ENCODE measurements around the gene CDC42. TPM values are rescaled to one million over a fixed set of nuclear protein-coding genes. Genes with fewer than 3 reads are reported as not detected.

The CDC42 gene
- polyA plus RNA-seq, 3 donors: 210 to 731 (median 606) TPM

DNA sequence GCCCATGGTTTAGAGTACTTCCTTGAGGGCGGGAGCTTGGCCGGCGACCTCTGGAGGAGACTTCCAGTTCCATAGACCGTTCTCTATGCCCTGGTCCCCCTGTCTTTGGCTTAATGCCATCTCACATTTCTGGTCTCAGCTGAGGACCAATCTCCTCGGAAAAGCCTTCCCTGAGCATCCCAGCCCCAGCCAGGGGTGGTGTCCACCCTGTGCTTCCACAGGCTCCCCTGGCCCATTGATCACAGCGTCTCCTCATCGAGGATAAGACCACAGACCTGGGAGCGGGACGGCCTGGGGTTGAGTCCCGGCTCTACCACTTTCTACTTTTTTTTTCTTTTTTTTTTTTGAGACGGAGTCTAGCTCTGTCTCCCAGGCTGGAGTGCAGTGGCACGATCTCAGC, 75.9 kb downstream of the CDC42 start:
- H3K27me3 ChIP-seq (ENCODE audit: control insufficient read depth in 2 of 2, insufficient read depth in 2 of 2, low read length in 2 of 2): peaks cover 0 to under 1% of the 10 kb centered on the region in 2 donors
- H3K4me3 ChIP-seq (replicated peaks in 1 of 3; ENCODE audit: low read depth in 2 of 3, low read length in 3 of 3): no peak overlapping the region
- no peaks in the 10 kb centered on the region for H3K36me3 ChIP-seq (replicated peaks in 1 of 2; ENCODE audit: control insufficient read depth in 1 of 2, insufficient read depth in 2 of 2, low read length in 2 of 2)
- no peak for TF ChIP-seq CTCF (IDR thresholded peaks at IDR 0.05)
- Mint-ChIP-seq H3K27ac (peak overlapping the region in 1 of 7 donors; percentile 50), H3K36me3 (no peaks in the 10 kb centered on the region), H3K9me3 (no peaks in the 10 kb centered on the region), H3K4me1 (peaks cover 12% of the 10 kb centered on the region), H3K4me3 (peak overlapping the region in 1 of 2 donors; percentile 71), H3K27me3 (ENCODE audit: low read depth in 3 of 3) (peaks cover 0 to 5% (median 2%) of the 10 kb centered on the region in 3 donors)
- H3K9ac ChIP-seq (ENCODE audit: insufficient read depth, low read length, poor library complexity, severe bottlenecking): no peak overlapping the region
- H4K20me1 ChIP-seq (ENCODE audit: insufficient read depth, low read length): peaks cover 15% of the 10 kb centered on the region
- H3K4me1 ChIP-seq (ENCODE audit: control insufficient read depth in 1 of 2, insufficient read depth in 2 of 2, low read length in 2 of 2): peaks cover 0 to 2% of the 10 kb centered on the region in 2 donors
- DNase-seq: no peak
- H3K9me3 ChIP-seq (replicated peaks in 1 of 2; ENCODE audit: control insufficient read depth in 1 of 2, insufficient read depth in 1 of 2, low read length in 2 of 2): no peaks in the 10 kb centered on the region
- intact Hi-C loops (cut with micrococcal nuclease): loop anchor here in 1 of 2 donors (10.0 kb wide), 1 partner anchor 516 kb away; the partner anchor contains the start of gene C1QC
- H3K4me2 ChIP-seq (replicated peaks; ENCODE audit: extremely low read depth, low read length, poor library complexity, severe bottlenecking): no peak overlapping the region
- WGBS (ENCODE audit: insufficient coverage): 45% methylated on average over 8 of the region's 12 CpGs
- H3K79me2 ChIP-seq (ENCODE audit: insufficient read depth, low read length): no peaks in the 10 kb centered on the region
- no peak overlapping the region for H2AFZ ChIP-seq (ENCODE audit: insufficient read depth, low read depth, low read length, poor library complexity, severe bottlenecking)
- H3K27ac ChIP-seq (ENCODE audit: low read depth in 1 of 2, low read length in 2 of 2): no peak overlapping the region

DNA sequence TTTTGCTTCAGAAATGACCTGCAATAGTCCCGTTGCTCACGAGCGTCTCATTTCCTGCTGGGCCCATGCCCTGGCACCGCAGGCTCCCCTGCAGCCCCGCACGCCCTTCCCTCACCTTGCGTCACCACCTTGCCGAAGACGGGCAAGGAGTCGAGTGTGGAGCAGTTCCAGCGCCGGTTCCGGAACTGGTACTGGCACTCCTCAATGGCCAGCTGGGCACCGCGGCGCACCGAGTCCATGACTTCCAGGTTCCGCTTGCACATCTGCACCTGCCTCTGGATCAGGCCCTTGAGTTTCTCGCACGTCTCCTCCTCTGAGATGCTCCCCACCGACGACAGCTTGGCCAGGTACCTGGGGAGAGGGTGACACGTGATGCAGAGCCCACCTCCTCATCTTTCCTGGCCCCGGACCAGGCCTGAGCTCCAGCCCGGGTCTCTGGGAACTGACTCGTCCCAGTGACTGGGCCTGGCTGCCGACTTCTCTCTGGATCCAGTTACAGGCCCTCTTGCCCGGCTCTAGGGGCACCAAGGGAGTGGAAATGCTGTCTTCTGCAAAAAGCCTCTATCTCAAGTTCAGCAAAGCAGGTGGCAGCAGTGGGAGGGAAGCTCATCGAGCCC, 77.1 kb downstream of the CDC42 start:
- intact Hi-C loops (cut with micrococcal nuclease): loop anchor here (5.0 to 10.0 kb wide), 2 partner anchors 513 to 515 kb away; partner anchors contain the start of gene C1QC (in 2 of the 2)
- DNase-seq: no peak
- TF ChIP-seq CTCF (IDR thresholded peaks at IDR 0.05): no peak

More for the DNA sequence above, 77.1 kb downstream of the CDC42 start:
- Histone ChIP-seq H3K4me1 (ENCODE audit: control insufficient read depth in 1 of 2, insufficient read depth in 2 of 2, low read length in 2 of 2) (peaks cover 0 to 2% of the 10 kb centered on the region in 2 donors), H2AFZ (ENCODE audit: insufficient read depth, low read depth, low read length, poor library complexity, severe bottlenecking) (no peak overlapping the region), H3K27me3 (ENCODE audit: control insufficient read depth in 2 of 2, insufficient read depth in 2 of 2, low read length in 2 of 2) (peaks cover 0 to 7% of the 10 kb centered on the region in 2 donors), H4K20me1 (ENCODE audit: insufficient read depth, low read length) (peaks cover 2% of the 10 kb centered on the region), H3K4me3 (replicated peaks in 1 of 3; ENCODE audit: low read depth in 2 of 3, low read length in 3 of 3) (no peak overlapping the region), H3K9ac (ENCODE audit: insufficient read depth, low read length, poor library complexity, severe bottlenecking) (no peak overlapping the region), H3K9me3 (replicated peaks in 1 of 2; ENCODE audit: control insufficient read depth in 1 of 2, insufficient read depth in 1 of 2, low read length in 2 of 2) (no peaks in the 10 kb centered on the region), H3K27ac (ENCODE audit: low read depth in 1 of 2, low read length in 2 of 2) (no peak overlapping the region), H3K4me2 (replicated peaks; ENCODE audit: extremely low read depth, low read length, poor library complexity, severe bottlenecking) (no peak overlapping the region), H3K36me3 (replicated peaks in 1 of 2; ENCODE audit: control insufficient read depth in 1 of 2, insufficient read depth in 2 of 2, low read length in 2 of 2) (no peaks in the 10 kb centered on the region), H3K79me2 (ENCODE audit: insufficient read depth, low read length) (no peaks in the 10 kb centered on the region)
- no peak overlapping the region for H3K4me3 Mint-ChIP-seq
- peaks cover 2 to 10% (median 6%) of the 10 kb centered on the region in 3 donors for H3K27me3 Mint-ChIP-seq (ENCODE audit: low read depth in 3 of 3)
- peak overlapping the region in 1 of 7 donors; percentile 34 for H3K27ac Mint-ChIP-seq
- H3K9me3 Mint-ChIP-seq: no peaks in the 10 kb centered on the region
- 91% methylated on average over 29 of the region's 29 CpGs for WGBS (ENCODE audit: insufficient coverage)
- H3K36me3 Mint-ChIP-seq: no peaks in the 10 kb centered on the region
- H3K4me1 Mint-ChIP-seq: peaks cover 12% of the 10 kb centered on the region
